Activated CD8-positive, alpha-beta memory T cell treated with anti-CD3 and anti-CD28 coated beads, Interleukin-2, amount 50 U/mL, for 24 hours (primary cell): ENCODE measurements around the gene IFIT1B.
"Not testable (repeated sequence)": the region's sequence is repeated elsewhere in the genome, so short reads cannot be mapped to it uniquely, and the experiment has no call there.

Experiments
- DNase-seq: peaks from one replicate; pipeline ENCODE4 v3.0.0-alpha.2; 2020; ENCODE audit errors: extremely low read depth

The IFIT1B gene

DNA sequence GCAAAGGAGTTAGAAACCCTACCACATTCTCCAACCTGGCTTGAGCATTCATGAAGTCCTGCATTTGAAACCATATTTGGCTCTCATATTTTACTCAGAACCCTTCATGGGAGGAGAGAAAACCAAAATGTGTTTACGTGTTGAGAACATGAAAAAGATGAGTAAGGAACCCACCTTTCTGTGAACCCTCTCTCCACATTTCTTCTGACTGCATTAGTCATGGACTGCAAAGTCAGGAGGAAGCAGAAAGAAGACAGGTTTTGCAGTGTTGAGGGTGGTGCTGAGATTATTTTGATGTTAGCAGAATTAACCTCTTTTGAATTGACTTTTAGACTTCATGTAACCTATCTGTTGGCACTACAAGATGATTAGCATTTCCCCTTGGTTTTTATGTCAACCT is 4.9 kb downstream of the IFIT1B start:
- no peak for DNase-seq

- DNase-seq = no peak
Observed at GRCh38 chr10:89384474-89385340, 6.9 kb downstream of the IFIT1B start.

DNA sequence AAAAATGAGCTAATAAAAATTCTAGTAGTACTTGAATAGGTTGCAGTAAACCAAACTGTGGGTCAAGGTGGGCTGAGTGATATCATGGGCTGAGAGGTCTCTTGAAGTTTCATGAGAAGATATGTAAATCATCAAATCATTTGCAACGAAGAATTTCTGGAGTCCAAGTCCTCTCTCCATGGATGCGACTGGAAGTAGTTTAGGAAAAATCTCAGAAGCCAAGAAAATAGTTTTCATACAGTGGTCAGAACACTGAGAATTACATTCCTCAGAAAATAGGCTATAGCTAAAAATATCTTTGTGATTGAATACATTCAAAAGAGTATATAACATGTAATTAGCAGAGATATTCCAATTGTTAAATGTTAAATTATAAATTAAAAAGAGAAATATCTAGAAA is 10.9 kb downstream of the IFIT1B start:
- no peak for DNase-seq

GRCh38 chr10:89389254-89389653 is 11.4 kb downstream of the IFIT1B start:
- no peak for DNase-seq

- DNase-seq = no peak
Observed at GRCh38 chr10:89390476-89391225, 12.8 kb downstream of the IFIT1B start.

GRCh38 chr10:89391226-89391576 is 13.3 kb downstream of the IFIT1B start:
- not testable (repeated sequence) for DNase-seq

DNA sequence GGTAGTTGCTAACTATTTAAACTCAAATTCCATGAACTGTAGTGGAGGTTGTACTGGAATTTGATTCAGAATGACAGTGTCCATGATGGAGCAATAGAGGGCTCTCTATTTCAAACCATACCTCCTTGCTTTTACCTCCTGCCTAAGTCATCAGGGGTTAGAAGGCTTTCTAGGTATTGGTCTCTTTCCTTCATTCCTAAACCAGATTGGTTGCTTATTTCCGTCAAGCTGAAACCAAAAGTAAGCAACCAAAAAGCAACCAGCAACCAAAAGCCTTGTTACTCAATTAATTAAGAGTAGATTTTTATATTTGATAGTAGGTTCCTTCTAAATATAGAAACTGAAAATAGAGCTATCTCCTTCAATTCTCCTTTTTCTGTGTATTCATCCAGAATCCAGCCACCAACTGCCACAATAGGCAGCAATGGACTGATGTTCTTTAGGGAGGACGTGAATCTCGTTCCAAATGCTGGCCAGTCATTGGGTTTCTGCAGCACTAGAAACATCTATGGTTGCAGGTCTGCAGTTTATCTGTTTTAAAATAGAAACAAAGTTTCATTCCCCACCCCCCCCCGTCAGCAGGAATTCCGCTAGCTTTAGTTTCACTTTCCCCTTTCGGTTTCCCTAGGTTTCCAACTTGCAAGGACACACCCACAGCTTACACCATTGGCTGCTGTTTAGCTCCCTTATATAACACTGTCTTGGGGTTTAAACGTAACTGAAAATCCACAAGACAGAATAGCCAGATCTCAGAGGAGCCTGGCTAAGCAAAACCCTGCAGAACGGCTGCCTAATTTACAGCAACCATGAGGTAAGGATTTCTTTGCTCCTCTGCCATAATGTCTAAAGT is 14.3 kb downstream of the IFIT1B start, which contains the start of gene IFIT1:
Gene IFIT1, plus strand, starts transcription at position 717 of the 850 bp plus-strand sequence. Its CDS starts 90 bp downstream, at position 807.
- DNase-seq = no peak

DNA sequence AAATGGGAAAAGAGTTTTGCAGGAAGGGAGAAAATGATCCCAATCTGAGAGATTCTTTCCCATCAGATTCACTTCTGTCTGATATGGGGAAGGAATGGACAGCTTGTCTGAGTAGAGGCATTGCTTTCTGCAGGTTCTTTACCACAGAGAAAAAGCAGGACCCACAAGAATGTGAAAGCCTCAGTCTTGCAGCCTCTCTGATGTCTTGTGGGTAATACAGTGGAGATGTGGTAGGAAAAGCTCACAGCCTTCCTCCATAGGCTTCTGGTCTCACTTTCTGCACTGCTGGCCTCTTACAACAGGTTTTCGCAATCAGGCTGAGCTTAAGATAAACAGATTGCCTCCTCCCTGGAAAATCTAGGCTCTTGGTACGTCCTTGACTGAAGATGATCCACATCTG is 15.1 kb downstream of the IFIT1B start:
- no peak for DNase-seq

DNA sequence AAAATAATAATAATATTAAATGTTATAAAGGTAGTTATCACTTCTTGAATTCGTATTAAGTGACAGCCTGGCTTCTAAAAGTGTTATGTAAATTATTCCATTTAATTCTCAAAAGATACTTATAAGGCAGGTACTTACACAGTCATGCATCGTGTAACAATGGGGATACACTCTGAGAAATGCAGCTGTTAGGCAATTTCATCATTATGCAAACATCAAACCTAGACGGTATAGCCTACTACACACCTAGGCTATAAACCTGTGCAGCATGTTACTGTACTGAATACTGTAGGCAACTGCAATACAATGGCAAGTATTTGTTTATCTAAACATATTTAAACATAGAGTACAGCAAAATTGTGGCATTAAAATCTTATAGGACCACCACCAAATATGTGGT is 16.0 kb downstream of the IFIT1B start:
- no peak for DNase-seq

DNA sequence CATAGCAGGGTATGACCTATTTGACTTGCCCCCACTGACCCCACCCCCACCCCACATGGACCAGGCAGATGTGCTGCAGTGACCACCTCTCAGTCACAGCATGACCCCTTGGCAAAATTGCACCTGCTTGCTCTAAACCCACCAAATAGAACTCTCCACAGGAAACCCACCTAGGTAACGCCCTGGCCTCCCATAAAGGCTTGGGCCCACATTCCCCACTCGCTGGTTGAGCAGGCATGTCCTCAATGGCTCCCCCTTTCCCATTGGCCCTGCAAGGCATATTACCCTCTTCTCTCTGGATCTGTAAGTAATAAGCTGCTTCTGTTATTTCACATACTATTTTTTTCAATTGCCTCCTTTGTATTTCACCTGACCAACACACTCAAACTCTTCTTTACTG is 17.3 kb downstream of the IFIT1B start:
- DNase-seq = no peak

DNA sequence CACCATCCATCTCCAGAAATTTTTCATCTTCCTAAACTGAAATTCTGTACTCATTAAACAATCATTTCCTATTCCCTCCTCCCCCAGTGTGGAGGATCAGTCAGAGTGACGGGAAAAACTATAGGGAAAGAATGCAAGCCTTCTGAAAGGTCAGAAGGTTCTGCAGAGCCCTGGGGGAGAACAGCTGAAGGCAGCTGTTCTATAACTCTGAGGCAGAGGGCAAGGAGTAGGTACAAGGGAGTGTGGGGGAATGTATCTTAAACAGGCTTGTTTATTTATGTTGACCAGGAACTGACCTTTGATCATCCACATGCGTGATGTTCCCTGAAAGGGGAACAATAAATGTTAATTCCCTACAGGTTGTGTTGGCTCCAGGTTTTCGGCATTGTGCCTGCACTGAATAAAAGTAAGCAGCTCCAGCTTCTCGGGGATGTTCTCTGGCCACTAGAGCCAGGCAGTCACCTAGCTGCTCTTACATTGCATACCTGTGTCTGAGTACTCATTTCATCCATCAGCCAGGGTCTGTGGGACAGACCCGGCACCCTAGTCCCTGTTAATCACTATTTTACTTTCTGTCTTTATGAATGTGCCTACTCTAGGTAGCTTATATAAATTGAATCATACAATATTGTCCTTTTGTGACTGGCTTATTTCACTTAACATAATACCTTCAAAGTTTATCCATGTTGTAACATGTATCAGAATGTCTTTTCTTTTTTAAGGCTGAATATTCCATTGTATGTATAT is 20.3 kb downstream of the IFIT1B start:
- no peak for DNase-seq

DNA sequence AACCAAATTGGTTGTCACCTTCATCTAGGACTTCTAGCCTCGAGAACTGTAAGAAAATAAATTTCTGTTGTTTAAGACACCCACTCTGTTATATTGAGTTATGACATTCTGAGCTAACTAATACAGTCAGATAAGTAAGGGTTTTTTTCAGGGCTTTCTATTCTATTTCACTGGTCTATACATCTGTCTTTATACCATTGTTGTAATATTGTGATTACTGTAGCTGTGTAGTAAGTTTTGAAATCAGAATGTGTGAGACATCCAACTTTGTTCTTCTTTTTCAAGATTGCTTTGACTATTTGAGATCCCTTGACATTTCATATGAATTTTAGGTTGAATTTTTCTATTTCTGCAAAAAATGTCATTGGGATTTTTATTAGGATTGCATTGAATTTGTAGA is 22.1 kb downstream of the IFIT1B start:
- DNase-seq = no peak

DNA sequence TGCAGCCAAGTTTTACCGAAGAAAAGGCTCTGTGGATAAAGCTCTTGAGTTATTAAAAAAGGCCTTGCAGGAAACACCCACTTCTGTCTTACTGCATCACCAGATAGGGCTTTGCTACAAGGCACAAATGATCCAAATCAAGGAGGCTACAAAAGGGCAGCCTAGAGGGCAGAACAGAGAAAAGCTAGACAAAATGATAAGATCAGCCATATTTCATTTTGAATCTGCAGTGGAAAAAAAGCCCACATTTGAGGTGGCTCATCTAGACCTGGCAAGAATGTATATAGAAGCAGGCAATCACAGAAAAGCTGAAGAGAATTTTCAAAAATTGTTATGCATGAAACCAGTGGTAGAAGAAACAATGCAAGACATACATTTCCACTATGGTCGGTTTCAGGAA is 25.2 kb downstream of the IFIT1B start:
- no peak for DNase-seq

DNA sequence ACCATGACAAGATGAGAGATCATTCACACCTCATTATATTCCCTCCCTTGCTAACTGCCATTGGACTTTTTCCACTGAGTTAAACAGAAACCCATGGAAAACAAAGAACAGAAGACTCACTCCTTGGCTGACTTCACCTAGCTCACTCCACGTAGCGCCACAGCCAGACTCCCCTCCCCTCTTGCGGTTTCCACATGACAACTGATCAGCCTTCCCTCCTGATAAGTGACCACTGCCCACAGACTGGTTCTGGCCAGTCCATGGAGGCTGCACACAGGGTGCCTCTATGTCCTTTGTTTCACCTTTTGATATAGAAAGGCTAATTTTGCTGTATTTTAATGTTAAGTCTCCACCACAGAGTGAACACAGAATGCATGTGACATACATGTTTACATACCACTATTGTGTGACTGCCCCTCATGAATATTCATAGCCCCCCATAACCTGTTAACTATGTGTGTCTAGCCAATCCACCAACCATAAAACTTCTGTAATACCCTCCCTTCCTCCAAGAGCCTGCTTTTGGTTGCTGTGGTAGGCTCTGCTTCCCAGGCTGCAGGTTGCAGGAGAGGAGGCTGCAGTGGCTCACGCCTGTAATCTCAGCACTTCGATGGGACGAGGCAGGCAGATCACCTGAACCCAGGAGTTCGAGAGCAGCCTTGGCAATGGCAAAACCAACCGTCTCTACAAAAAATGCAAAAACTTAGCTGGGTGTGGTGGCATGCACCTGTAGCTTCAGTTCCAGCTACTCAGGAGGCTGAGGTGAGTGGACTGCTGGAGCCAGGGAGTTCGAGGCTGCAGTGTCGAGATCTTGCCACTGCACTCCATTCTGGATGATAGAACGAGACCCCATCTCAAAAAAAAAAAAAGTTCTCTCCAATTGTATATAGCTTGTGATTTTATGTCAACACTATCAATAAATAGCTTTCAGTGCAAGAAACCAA is 26.5 kb downstream of the IFIT1B start:
- no peak for DNase-seq

- not testable (repeated sequence) for DNase-seq
Observed at GRCh38 chr10:89406178-89406577, 28.3 kb downstream of the IFIT1B start.

DNA sequence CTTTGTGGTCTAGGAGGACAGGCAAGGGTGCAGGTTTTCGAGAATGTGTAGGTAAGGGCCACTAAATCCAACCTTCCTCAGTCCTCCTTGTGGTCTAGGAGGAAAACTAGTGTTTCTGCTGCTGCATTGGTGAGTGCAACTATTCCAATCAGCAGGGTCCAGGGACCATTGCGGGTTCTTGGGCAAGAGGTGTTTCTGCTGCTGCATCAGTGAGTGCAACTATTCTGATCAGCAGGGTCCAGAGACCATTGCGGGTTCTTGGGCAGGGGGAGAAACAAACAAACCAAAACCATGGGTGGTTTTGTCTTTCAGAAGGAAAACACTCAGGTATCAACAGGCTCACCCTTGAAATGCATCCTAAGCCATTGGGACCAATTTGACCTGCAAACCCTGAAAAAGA is 29.9 kb downstream of the IFIT1B start:
- DNase-seq = not testable (repeated sequence)

GRCh38 chr10:89409282-89409681 is 31.4 kb downstream of the IFIT1B start:
- DNase-seq = not testable (repeated sequence)

- DNase-seq = not testable (repeated sequence)
Observed at GRCh38 chr10:89410551-89410950, 32.7 kb downstream of the IFIT1B start.

GRCh38 chr10:89411135-89411534 is 33.3 kb downstream of the IFIT1B start:
- DNase-seq = not testable (repeated sequence)

GRCh38 chr10:89412276-89412675 is 34.4 kb downstream of the IFIT1B start:
- DNase-seq = not testable (repeated sequence)
